Esophagus (tissue), 2 donors: ENCODE measurements around the gene WNT10A. TPM values are rescaled to one million over a fixed set of nuclear protein-coding genes. Genes with fewer than 3 reads are reported as not detected.

Experiments
- H3K27ac ChIP-seq, 2 donors: one replicate each; pipeline ENCODE4 v1.5.1; 2013; ENCODE audit warnings: low read depth in 2 of 2, mild to moderate bottlenecking in 2 of 2, inconsistent platforms in 1 of 2, low read length in 1 of 2, moderate library complexity in 1 of 2
- H3K27me3 ChIP-seq, 2 donors: one replicate each; pipeline ENCODE4 v1.6.1; 2013; ENCODE audit warnings: low read length in 2 of 2, control low read depth in 1 of 2, mild to moderate bottlenecking in 1 of 2; ENCODE audit not compliant: insufficient read depth in 2 of 2, control insufficient read depth in 1 of 2
- H3K36me3 ChIP-seq, 2 donors: one replicate each; pipeline ENCODE4 v1.6.1; 2013; ENCODE audit warnings: low read length in 1 of 2; ENCODE audit not compliant: control insufficient read depth in 2 of 2, insufficient read depth in 2 of 2
- H3K4me1 ChIP-seq, 2 donors: one replicate each; pipeline ENCODE4 v1.6.1; 2013; ENCODE audit warnings: low read length in 1 of 2; ENCODE audit not compliant: control insufficient read depth in 2 of 2, insufficient read depth in 2 of 2
- H3K4me3 ChIP-seq, 2 donors: one replicate each; pipeline ENCODE4 v1.5.1; 2013; ENCODE audit warnings: low read length in 2 of 2, mild to moderate bottlenecking in 2 of 2, low read depth in 1 of 2, moderate library complexity in 1 of 2
- H3K9me3 ChIP-seq, 2 donors: one replicate each; pipeline ENCODE4 v1.6.1; 2013; ENCODE audit warnings: mild to moderate bottlenecking in 2 of 2, low read depth in 1 of 2, low read length in 1 of 2, moderate library complexity in 1 of 2; ENCODE audit not compliant: control insufficient read depth in 2 of 2, insufficient read depth in 1 of 2
- WGBS, 2 donors: extraction: QIAGEN DNeasy Blood & Tissue Kit; methylation state at CpG; one replicate each; pipeline ENCODE4 v1.1.7; 2013; 5-methylcytosine and 5-hydroxymethylcytosine counted together
- polyA plus RNA-seq, 2 donors: library from polyadenylated mRNA; stranded (reverse); fragments of 200-250 nt; gene quantifications; one replicate each; pipeline ENCODE4 v1.2.3, GENCODE V29; 2013
- donor health status: healthy with polysubstance abuse.
- donor health status: Bipolar disorder and iron deficiency.

Gene WNT10A
- polyA plus RNA-seq, 2 donors = 9.6 to 13.7 TPM

GRCh38 chr2:218895759-218896500 lies 15.3 kb downstream of the WNT10A start:
- Histone ChIP-seq H3K4me3 (no peak overlapping the region), H3K27ac (peak overlapping the region; percentile 45 to 61), H3K27me3 (peaks cover 0 to 9% of the 10 kb centered on the region in 2 donors), H3K36me3 (no peaks in the 10 kb centered on the region), H3K9me3 (peaks cover 0 to 2% of the 10 kb centered on the region in 2 donors), H3K4me1 (peaks cover 5 to 49% of the 10 kb centered on the region in 2 donors)
- 21 to 25% methylated on average over 8 of the region's 8 CpGs for WGBS, 2 donors

- Histone ChIP-seq H3K4me3 (peak overlapping the region; percentile 0 to 12), H3K36me3 (no peaks in the 10 kb centered on the region), H3K4me1 (peaks cover 5 to 49% of the 10 kb centered on the region in 2 donors), H3K9me3 (peaks cover 0 to 2% of the 10 kb centered on the region in 2 donors), H3K27ac (peak overlapping the region; percentile 45 to 61), H3K27me3 (peaks cover 0 to 9% of the 10 kb centered on the region in 2 donors)
- WGBS, 2 donors = 2% methylated on average over 35 to 40 of the region's 40 CpGs
Measured at GRCh38 chr2:218896501-218897393, 16.1 kb downstream of the WNT10A start.

GRCh38 chr2:218897394-218898108 lies 16.9 kb downstream of the WNT10A start:
- H3K4me3 ChIP-seq = peak overlapping the region in 1 of 2 donors; percentile 0
- WGBS, 2 donors = 4 to 5% methylated on average over 33 to 34 of the region's 34 CpGs
- peaks cover 0 to 9% of the 10 kb centered on the region in 2 donors for H3K27me3 ChIP-seq
- no peaks in the 10 kb centered on the region for H3K36me3 ChIP-seq
- peaks cover 5 to 44% of the 10 kb centered on the region in 2 donors for H3K4me1 ChIP-seq
- peak overlapping the region; percentile 12 to 54 for H3K27ac ChIP-seq
- peaks cover 0 to 2% of the 10 kb centered on the region in 2 donors for H3K9me3 ChIP-seq

- Histone ChIP-seq H3K4me3 (no peak overlapping the region), H3K4me1 (peaks cover 5 to 36% of the 10 kb centered on the region in 2 donors)
- 5 to 7% methylated on average over 43 to 52 of the region's 52 CpGs for WGBS, 2 donors
Measured at GRCh38 chr2:218898109-218898878, 17.6 kb downstream of the WNT10A start.

GRCh38 chr2:218899147-218899546 lies 18.5 kb downstream of the WNT10A start:
- no peak overlapping the region for H3K27ac ChIP-seq
- H3K4me3 ChIP-seq = no peak overlapping the region
- peaks cover 5 to 34% of the 10 kb centered on the region in 2 donors for H3K4me1 ChIP-seq
- WGBS, 2 donors = 51 to 58% methylated on average over 12 of the region's 12 CpGs
- H3K9me3 ChIP-seq = peaks cover 0 to 2% of the 10 kb centered on the region in 2 donors
- H3K27me3 ChIP-seq = peaks cover 0 to 9% of the 10 kb centered on the region in 2 donors
- H3K36me3 ChIP-seq = no peaks in the 10 kb centered on the region

More at GRCh38 chr2:218898109-218898878, 17.6 kb downstream of the WNT10A start:
- H3K9me3 ChIP-seq = peaks cover 0 to 2% of the 10 kb centered on the region in 2 donors
- no peak overlapping the region for H3K27ac ChIP-seq
- peaks cover 0 to 9% of the 10 kb centered on the region in 2 donors for H3K27me3 ChIP-seq
- H3K36me3 ChIP-seq = no peaks in the 10 kb centered on the region

- H3K27me3 ChIP-seq = peaks cover 0 to 6% of the 10 kb centered on the region in 2 donors
- H3K4me3 ChIP-seq = no peak overlapping the region
- 88 to 90% methylated on average over 4 of the region's 4 CpGs for WGBS, 2 donors
Measured at GRCh38 chr2:218902427-218902826, 21.8 kb downstream of the WNT10A start.

GRCh38 chr2:218904176-218904575 lies 23.5 kb downstream of the WNT10A start:
- H3K9me3 ChIP-seq = no peaks in the 10 kb centered on the region
- peaks cover 0 to under 1% of the 10 kb centered on the region in 2 donors for H3K4me1 ChIP-seq
- no peaks in the 10 kb centered on the region for H3K36me3 ChIP-seq
- H3K27ac ChIP-seq = no peak overlapping the region
- no peaks in the 10 kb centered on the region for H3K27me3 ChIP-seq
- WGBS, 2 donors = 30 to 38% methylated on average over 2 of the region's 2 CpGs
- H3K4me3 ChIP-seq = no peak overlapping the region

More at GRCh38 chr2:218902427-218902826, 21.8 kb downstream of the WNT10A start:
- Histone ChIP-seq H3K36me3 (no peaks in the 10 kb centered on the region), H3K27ac (no peak overlapping the region), H3K9me3 (peaks cover 0 to 2% of the 10 kb centered on the region in 2 donors), H3K4me1 (peaks cover 2 to 9% of the 10 kb centered on the region in 2 donors)

GRCh38 chr2:218908721-218909619 lies 28.3 kb downstream of the WNT10A start:
- Histone ChIP-seq H3K4me1 (peaks cover 0 to 2% of the 10 kb centered on the region in 2 donors), H3K4me3 (peak overlapping the region; percentile 45 to 52), H3K36me3 (no peaks in the 10 kb centered on the region), H3K27ac (peak overlapping the region in 1 of 2 donors; percentile 34), H3K27me3 (no peaks in the 10 kb centered on the region), H3K9me3 (no peaks in the 10 kb centered on the region)
- WGBS, 2 donors = 2 to 4% methylated on average over 58 of the region's 58 CpGs
